BLaER1 treated with 17β-estradiol and CSF1 and Interleukin-3, amounts not matched to agents 10 nM and 100 nM (cell line): ENCODE data around the gene TREX2.
A peak's percentile ranks its signal among the peaks of the same experiment; 100 is the strongest.

Experiments
- H3K27ac ChIP-seq, 11 experiments: shearing (Covaris generic); formaldehyde crosslinking; 2 replicates each; pipeline ENCODE4 v1.8.1; 2022
- H3K27me3 ChIP-seq, 11 experiments: shearing (Covaris generic); formaldehyde crosslinking; 2 replicates each; pipeline ENCODE4 v1.8.1; 2022
- H3K36me3 ChIP-seq, 11 experiments: shearing (Covaris generic); formaldehyde crosslinking; 2 replicates each; pipeline ENCODE4 v1.8.1; 2022
- H3K4me1 ChIP-seq, 10 experiments: shearing (Covaris generic); formaldehyde crosslinking; 2 replicates each; pipeline ENCODE4 v1.8.1; 2022
- H3K4me2 ChIP-seq, 11 experiments: shearing (Covaris generic); formaldehyde crosslinking; 2 replicates each; pipeline ENCODE4 v1.8.1; 2022
- H3K4me3 ChIP-seq, 10 experiments: shearing (Covaris generic); formaldehyde crosslinking; 2 replicates each; pipeline ENCODE4 v1.8.1; 2022
- H3K9ac ChIP-seq, 11 experiments: shearing (Covaris generic); formaldehyde crosslinking; 2 replicates each; pipeline ENCODE4 v1.8.1; 2022
- H3K9me3 ChIP-seq, 11 experiments: shearing (Covaris generic); formaldehyde crosslinking; replicated peaks in 1 of 11; 2 replicates each; pipeline ENCODE4 v1.8.1; 2022
- H4K20me1 ChIP-seq, 11 experiments: shearing (Covaris generic); formaldehyde crosslinking; 2 replicates each; pipeline ENCODE4 v1.8.1; 2022
- Cebpa-rat ChIP-seq, 11 experiments: shearing (Covaris generic); IDR thresholded peaks; 2 replicates each; pipeline ENCODE4 v1.8.1; 2022

TREX2 gene

DNA sequence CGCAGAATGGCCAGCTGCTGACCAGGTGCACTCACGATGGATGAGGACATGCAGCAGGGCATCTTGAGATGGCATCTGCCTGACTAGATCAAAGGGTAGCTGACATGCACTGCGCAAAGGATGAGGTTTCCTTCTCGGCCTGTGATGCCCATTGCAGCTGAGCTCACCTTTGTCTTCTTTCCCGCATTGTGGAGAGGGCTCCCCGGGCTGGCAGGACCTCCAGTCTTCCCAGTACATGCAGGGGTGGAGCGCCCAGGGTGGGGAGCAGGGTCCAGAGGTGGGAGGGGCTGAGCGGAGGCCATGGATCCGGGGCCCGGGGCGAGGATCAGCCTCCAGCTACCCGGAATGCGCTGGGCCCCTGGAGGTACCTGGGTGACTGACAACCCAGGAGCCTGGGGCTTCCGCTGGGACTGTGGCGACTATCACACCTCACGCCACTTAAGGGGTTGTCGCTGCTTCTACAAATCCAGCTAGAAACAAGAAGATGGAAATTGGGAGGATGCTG, 12.0 kb downstream of the TREX2 start:
- no peaks in the 10 kb centered on the region for H3K36me3 ChIP-seq
- H3K9ac ChIP-seq: no peak overlapping the region
- H4K20me1 ChIP-seq: no peaks in the 10 kb centered on the region; a peak in 1 of 22 replicates
- no peak overlapping the region for H3K4me2 ChIP-seq
- peaks cover 33 to 73% (median 51%) of the 10 kb centered on the region in 11 experiments for H3K27me3 ChIP-seq
- peaks cover 17 to 36% (median 25%) of the 10 kb centered on the region in 11 experiments for H3K9me3 ChIP-seq
- no peak for TF ChIP-seq Cebpa-rat (IDR thresholded peaks at IDR 0.05)
- H3K27ac ChIP-seq: no peak overlapping the region
- H3K4me1 ChIP-seq: no peaks in the 10 kb centered on the region
- H3K4me3 ChIP-seq: no peak overlapping the region

GRCh38 chrX:153433161-153433680, 12.6 kb downstream of the TREX2 start:
- Histone ChIP-seq H3K4me1 (no peaks in the 10 kb centered on the region), H3K4me2 (no peak overlapping the region), H3K4me3 (no peak overlapping the region), H3K36me3 (no peaks in the 10 kb centered on the region), H3K27me3 (peaks cover 34 to 71% (median 51%) of the 10 kb centered on the region in 11 experiments), H3K27ac (no peak overlapping the region), H3K9me3 (peaks cover 19 to 40% (median 29%) of the 10 kb centered on the region in 11 experiments), H4K20me1 (no peaks in the 10 kb centered on the region; a peak in 1 of 22 replicates), H3K9ac (no peak overlapping the region)
- no peak for TF ChIP-seq Cebpa-rat (IDR thresholded peaks at IDR 0.05)

DNA sequence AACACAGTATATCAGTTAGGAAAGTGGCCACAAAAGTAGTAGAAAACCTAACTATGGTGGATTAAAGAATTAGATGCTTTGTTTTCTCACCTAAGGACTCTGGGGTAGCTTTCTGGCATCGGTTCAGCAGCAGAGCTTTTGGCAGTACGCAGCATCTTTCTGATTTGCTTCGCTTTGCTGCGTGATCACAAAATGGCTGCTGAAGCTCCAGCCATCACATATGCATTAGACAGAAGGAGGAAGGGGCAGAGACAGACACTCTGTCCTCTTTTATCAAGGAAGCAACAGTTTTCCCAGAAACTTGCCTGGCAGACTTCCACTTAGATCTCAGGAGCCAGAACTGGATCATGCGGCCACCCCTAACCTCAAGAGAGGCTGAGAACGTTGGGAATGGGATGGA, 15.1 kb downstream of the TREX2 start:
- Histone ChIP-seq H3K4me3 (no peak overlapping the region), H3K27ac (no peak overlapping the region), H3K36me3 (no peaks in the 10 kb centered on the region), H3K9ac (no peak overlapping the region), H4K20me1 (no peaks in the 10 kb centered on the region; a peak in 1 of 22 replicates), H3K27me3 (peaks cover 29 to 75% (median 57%) of the 10 kb centered on the region in 11 experiments), H3K9me3 (peaks cover 25 to 55% (median 40%) of the 10 kb centered on the region in 11 experiments), H3K4me1 (no peaks in the 10 kb centered on the region), H3K4me2 (no peak overlapping the region)
- no peak for TF ChIP-seq Cebpa-rat (IDR thresholded peaks at IDR 0.05)

GRCh38 chrX:153426204-153426603, 19.7 kb downstream of the TREX2 start:
- Histone ChIP-seq H3K27ac (no peak overlapping the region), H3K27me3 (peaks cover 52 to 85% (median 72%) of the 10 kb centered on the region in 11 experiments), H3K4me2 (no peak overlapping the region), H3K36me3 (no peaks in the 10 kb centered on the region), H4K20me1 (no peaks in the 10 kb centered on the region; a peak in 2 of 22 replicates), H3K9me3 (peaks cover 20 to 63% (median 36%) of the 10 kb centered on the region in 11 experiments), H3K9ac (no peak overlapping the region), H3K4me3 (no peak overlapping the region), H3K4me1 (no peaks in the 10 kb centered on the region)
- no peak for TF ChIP-seq Cebpa-rat (IDR thresholded peaks at IDR 0.05)

- H3K9me3 ChIP-seq: peaks cover 7 to 58% (median 28%) of the 10 kb centered on the region in 11 experiments; a peak in 20 of 22 replicates
- H3K27me3 ChIP-seq: peaks cover 60 to 96% (median 84%) of the 10 kb centered on the region in 11 experiments
- H3K27ac ChIP-seq: no peak overlapping the region
- peaks cover 0 to under 1% (median 0%) of the 10 kb centered on the region in 10 experiments; a peak in 2 of 20 replicates for H3K4me1 ChIP-seq
- H4K20me1 ChIP-seq: no peaks in the 10 kb centered on the region; a peak in 3 of 22 replicates
- TF ChIP-seq Cebpa-rat (IDR thresholded peaks at IDR 0.05): no peak
- no peak overlapping the region for H3K4me2 ChIP-seq
- no peak overlapping the region for H3K4me3 ChIP-seq
- H3K9ac ChIP-seq: no peak overlapping the region
- no peaks in the 10 kb centered on the region for H3K36me3 ChIP-seq
Observed at GRCh38 chrX:153423652-153424051, 22.2 kb downstream of the TREX2 start.

- Histone ChIP-seq H3K4me3 (no peak overlapping the region), H4K20me1 (no peaks in the 10 kb centered on the region; a peak in 3 of 22 replicates)
Observed at GRCh38 chrX:153421856-153422255, 24.0 kb downstream of the TREX2 start.

GRCh38 chrX:153420851-153421599, 24.8 kb downstream of the TREX2 start:
- no peaks in the 10 kb centered on the region for H3K36me3 ChIP-seq
- H3K27me3 ChIP-seq: peaks cover 73 to 96% (median 87%) of the 10 kb centered on the region in 11 experiments
- no peak overlapping the region for H3K9ac ChIP-seq
- TF ChIP-seq Cebpa-rat (IDR thresholded peaks at IDR 0.05): no peak
- H3K27ac ChIP-seq: no peak overlapping the region
- H4K20me1 ChIP-seq: no peaks in the 10 kb centered on the region; a peak in 3 of 22 replicates
- peaks cover 0 to 32% (median 13%) of the 10 kb centered on the region in 11 experiments; a peak in 10 of 22 replicates for H3K9me3 ChIP-seq
- H3K4me1 ChIP-seq: peaks cover 9 to 21% (median 15%) of the 10 kb centered on the region in 10 experiments; a peak in 18 of 20 replicates
- no peak overlapping the region for H3K4me2 ChIP-seq
- no peak overlapping the region for H3K4me3 ChIP-seq

More at GRCh38 chrX:153421856-153422255, 24.0 kb downstream of the TREX2 start:
- Histone ChIP-seq H3K27ac (no peak overlapping the region), H3K27me3 (peaks cover 73 to 96% (median 87%) of the 10 kb centered on the region in 11 experiments), H3K9me3 (peaks cover 0 to 40% (median 17%) of the 10 kb centered on the region in 11 experiments; a peak in 11 of 22 replicates), H3K4me2 (no peak overlapping the region), H3K9ac (no peak overlapping the region), H3K4me1 (peaks cover 5 to 18% (median 11%) of the 10 kb centered on the region in 10 experiments; a peak in 18 of 20 replicates), H3K36me3 (no peaks in the 10 kb centered on the region)
- no peak for TF ChIP-seq Cebpa-rat (IDR thresholded peaks at IDR 0.05)

DNA sequence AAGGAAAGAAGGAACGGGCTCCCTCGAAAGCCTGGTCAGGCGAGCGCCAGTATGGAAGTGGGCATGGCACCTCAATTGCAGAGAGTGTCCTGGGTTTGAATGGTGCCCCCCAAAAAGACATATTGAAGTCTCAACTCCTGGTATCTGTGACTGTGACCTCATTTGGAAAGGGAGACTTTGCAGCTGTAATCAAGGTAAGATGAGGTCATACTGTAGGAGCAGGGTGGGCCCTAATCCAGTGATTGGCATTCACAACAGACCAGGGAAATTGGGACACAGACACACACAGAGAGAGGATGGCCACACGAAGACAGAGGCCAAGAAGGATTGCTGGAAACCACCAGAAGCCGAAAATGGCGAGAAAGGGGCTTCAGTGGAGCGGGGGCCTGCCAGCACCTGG, 28.2 kb downstream of the TREX2 start:
- Histone ChIP-seq H3K36me3 (no peaks in the 10 kb centered on the region), H3K27me3 (peaks cover 71 to 96% (median 87%) of the 10 kb centered on the region in 11 experiments), H3K4me2 (peak overlapping the region in 9 of 11 experiments; percentile 26 to 62 (median 41); a peak in 11 of 22 replicates), H3K27ac (no peak overlapping the region), H4K20me1 (peaks cover 0 to 7% (median 0%) of the 10 kb centered on the region in 11 experiments; a peak in 6 of 22 replicates), H3K9ac (no peak overlapping the region), H3K4me3 (no peak overlapping the region), H3K4me1 (peaks cover 9 to 21% (median 16%) of the 10 kb centered on the region in 10 experiments; a peak in 18 of 20 replicates), H3K9me3 (peaks cover 0 to 18% (median 13%) of the 10 kb centered on the region in 11 experiments; a peak in 10 of 22 replicates)
- no peak for TF ChIP-seq Cebpa-rat (IDR thresholded peaks at IDR 0.05)
